Cardiac septum (tissue), 1 donor: ENCODE data around the gene TOMM5. TPM values are rescaled to one million over a fixed set of nuclear protein-coding genes. Genes with fewer than 3 reads are reported as not detected.

Experiments
- DNase-seq: peaks from one replicate; pipeline ENCODE4 v3.0.0-alpha.2; 2020; ENCODE audit warnings: low spot score
- intact Hi-C: fragments of 100-400 bp; cut with DNase I; formaldehyde crosslinking; loops from one replicate; pipeline ENCODE4 v1.14.0; 2022
- total RNA-seq: library from RNA; stranded (reverse); fragmentation: NEBNext Ultra II Directional; extraction: Animal tissue kit (Norgen Biotek cat#: 25700); gene quantifications from one replicate; pipeline ENCODE4 v1.2.1, GENCODE V29; 2021
- donor health status: DM: no; HTN: no; CAD: no.

The TOMM5 gene
- total RNA-seq, 1 donor from 2014 or later = 52.9 TPM

DNA sequence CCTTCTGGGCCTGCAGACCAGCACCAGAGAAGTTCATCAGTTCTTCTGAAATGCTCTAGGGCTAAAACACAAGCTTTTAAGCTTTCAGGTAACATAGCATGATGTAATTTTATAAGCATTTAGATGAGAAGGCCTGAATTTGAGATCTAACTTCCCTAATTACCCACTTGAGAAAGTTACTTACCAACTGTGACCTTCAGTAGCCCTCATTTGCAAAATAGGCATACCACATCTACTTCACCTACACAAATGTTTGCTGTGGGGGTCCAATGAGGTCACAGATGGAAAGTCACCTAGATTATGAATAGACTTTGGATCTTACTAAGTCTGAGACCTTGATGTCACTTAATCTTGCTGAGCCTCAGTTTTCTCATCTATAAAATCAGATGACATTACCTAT, 52.8 kb downstream of the TOMM5 start:
- intact Hi-C loops = no loop called here
- DNase-seq = no peak

Other genes with a start within 250 kb of the TOMM5 start
- 102 TPM for gene GRHPR, start 169.9 kb downstream of the TOMM5 start, total RNA-seq
- 7.2 TPM for gene ZBTB5, start 127.1 kb downstream of the TOMM5 start, total RNA-seq
- 18.8 TPM for gene POLR1E, start 106.6 kb downstream of the TOMM5 start, total RNA-seq
- gene FBXO10, start 16.2 kb downstream of the TOMM5 start, total RNA-seq = 5.9 TPM
- gene FRMPD1, start 58.4 kb upstream of the TOMM5 start, total RNA-seq = 0.27 TPM
- 4.5 TPM for gene TRMT10B, start 161.2 kb upstream of the TOMM5 start, total RNA-seq
- 13.1 TPM for gene EXOSC3, start 192.5 kb upstream of the TOMM5 start, total RNA-seq
- gene DCAF10, start 208.2 kb upstream of the TOMM5 start, total RNA-seq = 15.7 TPM